ENCODE data around the gene NRXN2.

The NRXN2 gene

GRCh38 chr11:64718780-64719124, 4.2 kb downstream of the NRXN2 start:
- no peaks in the 10 kb centered on the region for H3K9me3 ChIP-seq (ENCODE audit: insufficient read depth, low read depth, low read length)
- no peaks in the 10 kb centered on the region for H3K9me2 ChIP-seq (replicated peaks; ENCODE audit: low read depth, low read length)
- no peaks in the 10 kb centered on the region for H4K20me1 ChIP-seq (ENCODE audit: insufficient read depth, low read length, poor library complexity, severe bottlenecking)
- no peak overlapping the region for H3K4me2 ChIP-seq (ENCODE audit: low read depth, low read length, poor library complexity, severe bottlenecking)
- no peak overlapping the region for H2AFZ ChIP-seq (ENCODE audit: low read length)
- H3K4me1 ChIP-seq (ENCODE audit: insufficient read depth, low read length, poor library complexity, severe bottlenecking): peaks cover 6% of the 10 kb centered on the region
- H3K27me3 ChIP-seq (ENCODE audit: insufficient read depth, low read length, poor library complexity, severe bottlenecking): no peaks in the 10 kb centered on the region
- H3K9ac ChIP-seq (ENCODE audit: low read depth, low read length, poor library complexity, severe bottlenecking): no peak overlapping the region
- H3K36me3 ChIP-seq (ENCODE audit: insufficient read depth, low read length): no peaks in the 10 kb centered on the region
- H3K4me3 ChIP-seq (ENCODE audit: low read length, poor library complexity, severe bottlenecking): no peak overlapping the region
- TF ChIP-seq EZH2phosphoT487 (IDR thresholded peaks at IDR 0.05; ENCODE audit: borderline replicate concordance): no peak
- TF ChIP-seq, protein P1, sequence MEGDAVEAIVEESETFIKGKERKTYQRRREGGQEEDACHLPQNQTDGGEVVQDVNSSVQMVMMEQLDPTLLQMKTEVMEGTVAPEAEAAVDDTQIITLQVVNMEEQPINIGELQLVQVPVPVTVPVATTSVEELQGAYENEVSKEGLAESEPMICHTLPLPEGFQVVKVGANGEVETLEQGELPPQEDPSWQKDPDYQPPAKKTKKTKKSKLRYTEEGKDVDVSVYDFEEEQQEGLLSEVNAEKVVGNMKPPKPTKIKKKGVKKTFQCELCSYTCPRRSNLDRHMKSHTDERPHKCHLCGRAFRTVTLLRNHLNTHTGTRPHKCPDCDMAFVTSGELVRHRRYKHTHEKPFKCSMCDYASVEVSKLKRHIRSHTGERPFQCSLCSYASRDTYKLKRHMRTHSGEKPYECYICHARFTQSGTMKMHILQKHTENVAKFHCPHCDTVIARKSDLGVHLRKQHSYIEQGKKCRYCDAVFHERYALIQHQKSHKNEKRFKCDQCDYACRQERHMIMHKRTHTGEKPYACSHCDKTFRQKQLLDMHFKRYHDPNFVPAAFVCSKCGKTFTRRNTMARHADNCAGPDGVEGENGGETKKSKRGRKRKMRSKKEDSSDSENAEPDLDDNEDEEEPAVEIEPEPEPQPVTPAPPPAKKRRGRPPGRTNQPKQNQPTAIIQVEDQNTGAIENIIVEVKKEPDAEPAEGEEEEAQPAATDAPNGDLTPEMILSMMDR (conservative IDR thresholded peaks at IDR 0.05; ENCODE audit: low read length): no peak
- no peaks in the 10 kb centered on the region for H3K79me2 ChIP-seq (ENCODE audit: insufficient read depth, low read length)
- no peaks in the 10 kb centered on the region for H3F3A ChIP-seq (ENCODE audit: low read depth)

GRCh38 chr11:64718084-64718779, 4.8 kb downstream of the NRXN2 start:
- Histone ChIP-seq H3K27me3 (ENCODE audit: insufficient read depth, low read length, poor library complexity, severe bottlenecking) (no peaks in the 10 kb centered on the region), H3K79me2 (ENCODE audit: insufficient read depth, low read length) (no peaks in the 10 kb centered on the region), H3F3A (ENCODE audit: low read depth) (no peaks in the 10 kb centered on the region), H3K4me2 (ENCODE audit: low read depth, low read length, poor library complexity, severe bottlenecking) (no peak overlapping the region), H3K9ac (ENCODE audit: low read depth, low read length, poor library complexity, severe bottlenecking) (no peak overlapping the region), H3K36me3 (ENCODE audit: insufficient read depth, low read length) (no peaks in the 10 kb centered on the region), H3K4me3 (ENCODE audit: low read length, poor library complexity, severe bottlenecking) (no peak overlapping the region), H4K20me1 (ENCODE audit: insufficient read depth, low read length, poor library complexity, severe bottlenecking) (no peaks in the 10 kb centered on the region), H3K4me1 (ENCODE audit: insufficient read depth, low read length, poor library complexity, severe bottlenecking) (peaks cover 1% of the 10 kb centered on the region), H3K9me2 (replicated peaks; ENCODE audit: low read depth, low read length) (no peaks in the 10 kb centered on the region), H3K9me3 (ENCODE audit: insufficient read depth, low read depth, low read length) (no peaks in the 10 kb centered on the region), H2AFZ (ENCODE audit: low read length) (no peak overlapping the region)
- TF ChIP-seq, protein P1 (conservative IDR thresholded peaks at IDR 0.05; ENCODE audit: low read length): no peak
- TF ChIP-seq EZH2phosphoT487 (IDR thresholded peaks at IDR 0.05; ENCODE audit: borderline replicate concordance): no peak

- TF ChIP-seq EZH2phosphoT487 (IDR thresholded peaks at IDR 0.05; ENCODE audit: borderline replicate concordance): no peak
- TF ChIP-seq, protein P1 (conservative IDR thresholded peaks at IDR 0.05; ENCODE audit: low read length): peak; percentile 19; the same call in 1 of the 2 replicates
- no peaks in the 10 kb centered on the region for H3F3A ChIP-seq (ENCODE audit: low read depth)
- H3K9me3 ChIP-seq (ENCODE audit: insufficient read depth, low read depth, low read length): no peaks in the 10 kb centered on the region
- H3K9me2 ChIP-seq (replicated peaks; ENCODE audit: low read depth, low read length): no peaks in the 10 kb centered on the region
- H3K36me3 ChIP-seq (ENCODE audit: insufficient read depth, low read length): no peaks in the 10 kb centered on the region
- H3K9ac ChIP-seq (ENCODE audit: low read depth, low read length, poor library complexity, severe bottlenecking): no peak overlapping the region
- H2AFZ ChIP-seq (ENCODE audit: low read length): no peak overlapping the region
- H3K4me1 ChIP-seq (ENCODE audit: insufficient read depth, low read length, poor library complexity, severe bottlenecking): no peaks in the 10 kb centered on the region
- no peaks in the 10 kb centered on the region for H3K79me2 ChIP-seq (ENCODE audit: insufficient read depth, low read length)
- H3K4me2 ChIP-seq (ENCODE audit: low read depth, low read length, poor library complexity, severe bottlenecking): no peak overlapping the region
- no peaks in the 10 kb centered on the region for H4K20me1 ChIP-seq (ENCODE audit: insufficient read depth, low read length, poor library complexity, severe bottlenecking)
- no peaks in the 10 kb centered on the region for H3K27me3 ChIP-seq (ENCODE audit: insufficient read depth, low read length, poor library complexity, severe bottlenecking)
- no peak overlapping the region for H3K4me3 ChIP-seq (ENCODE audit: low read length, poor library complexity, severe bottlenecking)
Measured at GRCh38 chr11:64717268-64717578, 5.8 kb downstream of the NRXN2 start.

All from Loucy (cell line).